HFF-Myc (cell line): ENCODE measurements around the gene MRPL23.

ENCODE experiments used
- DNase-seq: peaks from one replicate; pipeline ENCODE4 v3.0.0-alpha.2; 2011; ENCODE audit warnings: low read depth; ENCODE audit errors: extremely low read depth
- H3K4me3 ChIP-seq: replicated peaks from 2 replicates; pipeline ENCODE4 v1.5.1; 2011; ENCODE audit warnings: low read depth, mild to moderate bottlenecking, control low read depth, low read length
- TF ChIP-seq, protein P1 (sequence below): IDR thresholded peaks from 2 replicates; pipeline ENCODE4 v1.5.1; 2012; ENCODE audit warnings: mild to moderate bottlenecking, low read depth, low read length, control low read depth; ENCODE audit errors: missing control alignments

Gene MRPL23

DNA sequence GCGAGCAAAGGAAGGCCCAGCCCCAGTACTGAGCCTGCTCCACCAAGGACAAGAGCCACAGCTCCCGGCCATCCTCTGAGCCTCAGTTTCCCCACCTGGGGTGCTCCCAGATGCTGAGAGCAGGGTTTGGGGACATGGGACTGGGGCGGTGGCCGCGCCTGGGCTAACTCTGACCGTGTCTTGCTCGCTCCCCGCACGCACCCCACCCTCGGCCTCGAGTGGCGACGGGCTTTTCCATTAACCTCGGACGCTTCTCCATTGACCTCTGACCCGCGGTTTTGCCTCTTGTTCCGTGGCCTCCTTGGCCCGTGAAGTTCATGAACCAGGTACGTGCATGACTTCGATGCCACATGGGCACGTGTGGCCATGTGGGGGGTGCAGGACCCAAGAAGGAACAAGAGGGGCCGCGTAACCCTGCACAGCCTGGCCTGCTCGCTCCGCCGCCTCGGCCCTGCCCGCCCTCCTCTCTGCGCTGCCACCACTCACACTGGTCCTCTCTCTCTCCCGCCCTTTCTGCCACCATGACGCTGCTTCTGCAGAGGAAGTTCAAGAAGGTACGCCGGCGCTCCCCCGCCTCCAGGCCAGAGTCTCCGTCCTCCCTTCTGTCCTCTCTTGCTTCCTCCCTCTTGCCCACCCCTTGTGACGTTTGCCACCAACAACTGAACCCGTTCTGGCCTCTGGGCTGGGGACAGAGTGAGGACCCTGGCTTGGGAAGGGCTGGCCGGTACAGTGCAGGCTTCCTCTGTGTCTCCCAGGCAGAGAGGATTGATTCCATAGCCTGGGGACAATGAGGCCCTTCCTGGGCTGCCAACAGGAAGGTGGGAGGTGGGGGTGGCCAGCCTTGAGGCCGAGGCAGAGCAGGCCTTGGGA is 20.7 kb upstream of the MRPL23 start:
- H3K4me3 ChIP-seq, result no peak overlapping the region
- no peak for DNase-seq
- TF ChIP-seq, protein P1, sequence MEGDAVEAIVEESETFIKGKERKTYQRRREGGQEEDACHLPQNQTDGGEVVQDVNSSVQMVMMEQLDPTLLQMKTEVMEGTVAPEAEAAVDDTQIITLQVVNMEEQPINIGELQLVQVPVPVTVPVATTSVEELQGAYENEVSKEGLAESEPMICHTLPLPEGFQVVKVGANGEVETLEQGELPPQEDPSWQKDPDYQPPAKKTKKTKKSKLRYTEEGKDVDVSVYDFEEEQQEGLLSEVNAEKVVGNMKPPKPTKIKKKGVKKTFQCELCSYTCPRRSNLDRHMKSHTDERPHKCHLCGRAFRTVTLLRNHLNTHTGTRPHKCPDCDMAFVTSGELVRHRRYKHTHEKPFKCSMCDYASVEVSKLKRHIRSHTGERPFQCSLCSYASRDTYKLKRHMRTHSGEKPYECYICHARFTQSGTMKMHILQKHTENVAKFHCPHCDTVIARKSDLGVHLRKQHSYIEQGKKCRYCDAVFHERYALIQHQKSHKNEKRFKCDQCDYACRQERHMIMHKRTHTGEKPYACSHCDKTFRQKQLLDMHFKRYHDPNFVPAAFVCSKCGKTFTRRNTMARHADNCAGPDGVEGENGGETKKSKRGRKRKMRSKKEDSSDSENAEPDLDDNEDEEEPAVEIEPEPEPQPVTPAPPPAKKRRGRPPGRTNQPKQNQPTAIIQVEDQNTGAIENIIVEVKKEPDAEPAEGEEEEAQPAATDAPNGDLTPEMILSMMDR, result no peak

DNA sequence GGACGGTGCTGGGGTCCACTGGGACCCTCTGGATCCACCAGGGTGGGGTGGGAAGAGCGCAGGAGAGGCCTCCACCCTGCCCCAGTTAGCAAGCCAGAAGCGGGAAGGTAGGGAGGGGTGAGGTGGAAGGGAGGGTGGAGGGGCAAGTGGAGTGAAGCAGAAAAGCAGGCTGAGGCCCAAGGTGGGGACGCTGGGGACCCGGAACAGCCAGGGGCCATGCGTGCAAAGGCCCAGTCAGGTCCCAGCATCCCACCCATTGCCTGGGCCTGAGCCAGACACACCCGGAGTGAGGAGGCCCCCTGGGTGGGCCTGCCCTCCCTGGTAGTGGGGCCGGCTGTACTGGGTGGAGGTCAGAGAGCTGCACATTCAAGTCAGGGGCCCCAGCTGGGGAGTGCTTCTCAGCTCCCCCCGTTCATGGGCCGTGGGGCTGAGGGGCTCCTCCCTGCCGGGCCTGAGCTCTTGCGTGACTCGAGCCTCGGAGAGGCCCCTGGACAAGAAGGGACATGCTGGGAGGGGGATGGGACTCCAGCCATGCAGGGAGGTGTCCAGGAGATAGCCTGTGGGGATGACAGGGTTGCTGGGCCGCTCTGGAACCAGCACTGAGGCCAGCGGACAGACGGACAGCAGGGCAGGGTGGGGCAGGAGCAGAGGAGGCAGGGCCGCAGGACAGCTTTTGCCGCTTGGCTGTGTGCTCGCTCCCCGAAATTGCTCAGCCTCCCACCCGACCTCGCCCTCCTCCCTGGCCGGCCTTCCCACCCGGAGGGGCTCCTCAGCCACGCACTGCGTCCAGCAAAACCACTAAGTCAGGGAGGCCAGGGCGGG is 19.9 kb upstream of the MRPL23 start:
- no peak overlapping the region for H3K4me3 ChIP-seq
- TF ChIP-seq, protein P1, result no peak

DNA sequence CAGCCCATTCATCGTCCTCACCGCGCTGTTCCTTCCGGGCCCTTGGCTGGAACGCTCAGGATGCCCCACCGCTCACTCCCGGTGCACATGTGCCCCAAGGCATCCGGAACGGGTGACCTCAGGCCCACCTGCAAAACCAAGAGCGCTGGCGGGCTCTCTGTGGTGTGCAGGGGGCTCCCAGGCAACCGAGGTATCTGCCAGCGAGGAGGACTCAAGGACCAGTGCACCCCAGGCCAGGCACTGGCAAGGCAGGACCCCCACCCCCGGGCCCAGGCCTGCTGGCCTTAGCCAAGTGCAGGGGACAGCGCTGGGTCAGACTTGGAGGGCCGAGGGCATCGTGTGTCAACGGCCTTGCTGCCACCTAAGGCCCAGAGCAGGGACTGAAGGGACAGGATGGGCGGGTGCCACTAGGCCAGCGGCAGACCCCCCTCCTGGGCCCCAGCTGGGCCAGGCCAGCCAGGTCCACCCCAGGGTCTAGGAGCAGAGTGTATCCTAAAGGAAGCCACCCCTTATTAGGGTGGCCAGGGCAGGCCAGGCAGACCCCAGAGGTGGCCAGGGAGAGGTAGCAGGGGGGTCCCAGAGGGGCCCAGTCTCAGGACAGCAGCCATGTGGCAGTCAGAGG is 19.2 kb upstream of the MRPL23 start:
- no peak overlapping the region for H3K4me3 ChIP-seq
- TF ChIP-seq, protein P1, result no peak
- DNase-seq, result no peak

More for the DNA sequence above, 19.9 kb upstream of the MRPL23 start:
- no peak for DNase-seq

DNA sequence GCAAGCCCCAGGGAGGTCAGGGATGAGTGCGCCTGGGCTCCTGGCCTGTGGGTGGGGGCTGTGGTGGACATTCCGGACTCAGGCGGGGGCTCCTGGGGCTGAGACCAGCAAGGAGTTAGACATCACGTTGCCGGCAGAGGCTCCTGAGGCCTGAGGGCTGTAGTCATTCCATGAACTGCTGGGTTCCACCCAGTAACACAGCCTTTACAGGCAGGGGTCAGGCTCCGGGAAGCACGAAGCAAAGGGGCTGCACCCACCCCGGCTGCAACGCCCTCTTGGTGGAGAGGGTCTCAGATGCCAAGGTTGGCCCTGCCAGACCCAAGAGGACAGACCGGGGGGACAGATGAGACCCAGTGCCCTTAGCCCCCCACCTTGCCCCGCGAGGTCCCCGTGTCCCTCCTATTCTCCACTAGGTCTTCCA is 18.7 kb upstream of the MRPL23 start:
- TF ChIP-seq, protein P1, result no peak
- no peak for DNase-seq
- no peak overlapping the region for H3K4me3 ChIP-seq

DNA sequence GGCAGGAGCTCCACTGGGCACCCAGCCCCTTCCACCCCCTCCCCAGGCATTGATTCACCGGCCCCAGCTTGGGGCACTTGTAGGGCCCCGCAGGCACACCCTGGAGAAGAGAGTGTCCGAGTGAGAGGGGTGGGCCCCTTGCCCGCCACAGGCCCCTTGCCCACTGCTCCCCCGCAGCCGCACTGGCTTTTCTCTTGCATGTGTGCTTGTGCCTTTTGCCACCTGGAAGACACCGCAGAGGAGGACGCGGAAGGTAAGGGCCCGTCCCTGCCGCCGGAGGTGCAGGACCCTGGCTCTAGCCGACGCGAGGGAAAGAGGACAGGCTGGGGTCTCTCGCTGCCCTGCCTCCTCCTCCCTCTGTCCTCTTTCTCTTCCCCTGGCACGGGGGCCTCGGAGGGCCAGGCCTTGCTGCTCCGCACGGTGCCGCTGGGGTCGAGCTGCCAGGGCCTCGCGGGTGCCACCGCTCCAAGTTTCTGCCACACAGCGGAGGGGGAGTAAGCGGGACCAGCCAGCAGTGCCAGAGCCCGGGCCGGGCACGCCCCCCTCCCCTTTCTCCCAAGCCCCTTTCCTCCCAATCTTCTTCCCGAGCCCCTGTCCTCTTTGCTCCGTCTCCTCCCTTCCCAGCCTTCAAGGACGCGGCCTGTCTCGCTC is 18.1 kb upstream of the MRPL23 start:
- no peak for DNase-seq
- no peak overlapping the region for H3K4me3 ChIP-seq
- TF ChIP-seq, protein P1, result no peak

DNA sequence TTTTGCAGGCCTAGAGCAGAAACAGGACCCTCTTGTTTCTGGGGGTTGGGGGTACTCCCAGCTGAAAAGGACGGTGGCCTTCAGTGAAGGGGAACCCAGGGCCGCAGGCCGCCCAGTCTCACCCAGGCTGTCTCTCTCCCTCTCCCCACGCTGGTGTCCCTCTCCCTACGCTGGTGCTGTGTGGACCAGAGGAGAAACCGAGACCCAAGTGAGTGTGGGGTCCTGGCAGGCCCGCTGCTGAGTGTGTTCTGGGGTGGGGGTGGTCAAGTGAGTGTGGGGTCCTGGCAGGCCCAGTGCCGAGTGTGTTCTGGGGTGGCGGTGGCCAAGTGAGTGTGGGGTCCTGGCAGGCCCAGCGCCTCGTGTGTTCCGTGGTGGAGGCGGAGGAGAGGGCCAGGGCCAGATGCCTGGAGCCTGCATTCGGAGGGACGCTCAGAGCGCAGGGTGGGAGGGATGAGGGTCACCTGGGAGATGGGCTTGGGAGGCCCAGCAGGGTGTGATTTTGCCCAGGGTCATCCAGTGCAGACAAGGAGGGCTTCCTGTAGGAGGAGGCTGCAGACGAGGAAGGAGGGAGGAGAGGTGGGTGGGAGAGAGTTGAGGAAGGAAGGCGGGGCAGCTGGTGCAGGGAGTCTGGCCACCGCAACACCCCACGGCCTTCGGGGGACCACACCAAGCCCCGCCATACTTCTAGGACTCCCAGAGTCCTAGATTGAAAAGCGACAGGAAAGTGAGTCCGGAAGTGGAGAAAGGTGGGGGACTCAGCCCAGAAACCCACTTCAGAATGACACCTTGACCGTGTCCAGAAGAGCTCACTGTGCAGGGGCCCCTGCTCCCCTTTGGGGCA is 17.3 kb upstream of the MRPL23 start:
- TF ChIP-seq, protein P1, result no peak
- DNase-seq, result no peak
- H3K4me3 ChIP-seq, result no peak overlapping the region
